ENCODE measurements around the gene SLC39A7. TPM values are rescaled to one million over a fixed set of nuclear protein-coding genes. Genes with fewer than 3 reads are reported as not detected.

SLC39A7 gene
- total and polyA plus RNA-seq, 2 of the 13 experiments (the other 11 are each of a cell fraction or from before 2014, with no cell fraction given), result 142 to 229 TPM

DNA sequence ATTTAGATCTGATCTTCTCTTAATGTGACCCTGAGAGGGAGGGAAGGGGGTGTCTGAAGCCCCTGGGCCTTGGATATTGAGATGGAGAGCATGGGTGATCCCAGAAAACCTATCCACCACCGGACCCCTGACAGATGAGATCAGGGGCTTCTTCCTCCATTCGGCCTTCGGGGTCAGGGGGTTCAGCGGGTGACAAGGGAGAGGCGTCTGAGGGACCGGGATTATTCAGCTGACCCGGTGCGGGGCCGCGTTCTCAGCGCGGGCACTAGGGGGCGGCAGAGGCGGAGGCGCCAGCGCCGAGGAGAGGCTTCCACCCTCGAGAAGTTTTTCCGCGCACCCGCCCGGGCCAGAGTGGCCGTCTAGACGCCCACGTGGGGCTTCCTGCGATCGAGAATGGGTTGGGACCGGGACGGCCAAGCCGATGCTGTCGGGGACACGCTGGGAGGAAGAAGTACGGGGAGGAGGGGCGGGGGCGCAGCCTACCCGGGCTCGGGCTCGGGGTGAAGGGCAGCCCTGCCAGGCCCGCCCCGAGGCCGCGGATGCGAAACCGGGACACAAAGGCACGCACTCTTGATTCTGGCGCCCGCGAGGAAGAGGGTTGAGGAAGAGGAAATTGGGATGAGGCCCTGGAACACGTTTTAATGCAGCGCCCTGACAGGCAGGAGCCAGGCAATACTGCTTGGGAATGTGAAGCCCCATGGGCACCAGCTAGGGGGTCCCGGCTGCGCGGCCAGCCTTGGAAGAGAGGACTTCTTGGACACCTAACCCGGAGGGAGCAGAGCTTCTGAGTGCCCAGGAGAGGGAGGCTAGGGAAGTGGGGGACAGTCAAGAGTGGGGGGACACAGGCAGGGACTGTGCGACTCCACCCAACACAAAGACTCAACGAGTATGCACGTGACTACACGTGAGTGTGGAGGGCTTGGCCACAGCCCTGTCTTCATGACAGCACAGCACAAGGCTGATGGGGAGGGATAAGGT is 39.0 kb upstream of the SLC39A7 start (continued):
- TF ChIP-seq, protein P1, sequence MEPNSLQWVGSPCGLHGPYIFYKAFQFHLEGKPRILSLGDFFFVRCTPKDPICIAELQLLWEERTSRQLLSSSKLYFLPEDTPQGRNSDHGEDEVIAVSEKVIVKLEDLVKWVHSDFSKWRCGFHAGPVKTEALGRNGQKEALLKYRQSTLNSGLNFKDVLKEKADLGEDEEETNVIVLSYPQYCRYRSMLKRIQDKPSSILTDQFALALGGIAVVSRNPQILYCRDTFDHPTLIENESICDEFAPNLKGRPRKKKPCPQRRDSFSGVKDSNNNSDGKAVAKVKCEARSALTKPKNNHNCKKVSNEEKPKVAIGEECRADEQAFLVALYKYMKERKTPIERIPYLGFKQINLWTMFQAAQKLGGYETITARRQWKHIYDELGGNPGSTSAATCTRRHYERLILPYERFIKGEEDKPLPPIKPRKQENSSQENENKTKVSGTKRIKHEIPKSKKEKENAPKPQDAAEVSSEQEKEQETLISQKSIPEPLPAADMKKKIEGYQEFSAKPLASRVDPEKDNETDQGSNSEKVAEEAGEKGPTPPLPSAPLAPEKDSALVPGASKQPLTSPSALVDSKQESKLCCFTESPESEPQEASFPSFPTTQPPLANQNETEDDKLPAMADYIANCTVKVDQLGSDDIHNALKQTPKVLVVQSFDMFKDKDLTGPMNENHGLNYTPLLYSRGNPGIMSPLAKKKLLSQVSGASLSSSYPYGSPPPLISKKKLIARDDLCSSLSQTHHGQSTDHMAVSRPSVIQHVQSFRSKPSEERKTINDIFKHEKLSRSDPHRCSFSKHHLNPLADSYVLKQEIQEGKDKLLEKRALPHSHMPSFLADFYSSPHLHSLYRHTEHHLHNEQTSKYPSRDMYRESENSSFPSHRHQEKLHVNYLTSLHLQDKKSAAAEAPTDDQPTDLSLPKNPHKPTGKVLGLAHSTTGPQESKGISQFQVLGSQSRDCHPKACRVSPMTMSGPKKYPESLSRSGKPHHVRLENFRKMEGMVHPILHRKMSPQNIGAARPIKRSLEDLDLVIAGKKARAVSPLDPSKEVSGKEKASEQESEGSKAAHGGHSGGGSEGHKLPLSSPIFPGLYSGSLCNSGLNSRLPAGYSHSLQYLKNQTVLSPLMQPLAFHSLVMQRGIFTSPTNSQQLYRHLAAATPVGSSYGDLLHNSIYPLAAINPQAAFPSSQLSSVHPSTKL (CRISPR knock-in tag; IDR thresholded peaks at IDR 0.05), result no peak
- TF ChIP-seq ZBTB8A (CRISPR knock-in tag; IDR thresholded peaks at IDR 0.05; ENCODE audit: borderline replicate concordance, low read depth) (no peak), ZNF660 (CRISPR knock-in tag; IDR thresholded peaks at IDR 0.05; ENCODE audit: borderline replicate concordance, low read depth) (no peak), SMC3 (IDR thresholded peaks at IDR 0.05; ENCODE audit: low read length) (peak; percentile 31; the same call in 1 of the 2 replicates), ZNF3 (CRISPR knock-in tag; IDR thresholded peaks at IDR 0.05) (no peak), ZNF441 (CRISPR knock-in tag; IDR thresholded peaks at IDR 0.05; ENCODE audit: borderline replicate concordance) (peak; percentile 48; the same call in 1 of the 2 replicates), JUN (CRISPR knock-in tag; IDR thresholded peaks at IDR 0.05) (no peak), ZNF530 (CRISPR knock-in tag; IDR thresholded peaks at IDR 0.05; ENCODE audit: low read depth) (no peak), ZNF17 (CRISPR knock-in tag; IDR thresholded peaks at IDR 0.05) (no peak), ERF (CRISPR knock-in tag; IDR thresholded peaks at IDR 0.05) (peak; percentile 21; the same call in 1 of the 2 replicates), NCOA2 (CRISPR knock-in tag; IDR thresholded peaks at IDR 0.05) (no peak), PHF8 (CRISPR knock-in tag; IDR thresholded peaks at IDR 0.05) (peak; percentile 42; the same call in 1 of the 2 replicates), ZSCAN22 (CRISPR knock-in tag; IDR thresholded peaks at IDR 0.05) (no peak), MTF2 (CRISPR knock-in tag; IDR thresholded peaks at IDR 0.05; ENCODE audit: borderline replicate concordance) (peak; percentile 48), ZNF350 (CRISPR knock-in tag; IDR thresholded peaks at IDR 0.05; ENCODE audit: borderline replicate concordance, low read depth) (peak; percentile 42; the same call in 1 of the 2 replicates), ZNF547 (CRISPR knock-in tag; IDR thresholded peaks at IDR 0.05) (peak; percentile 66), TCF7L2 (IDR thresholded peaks at IDR 0.05; ENCODE audit: low read depth, low read length) (no peak), SNRNP70 (IDR thresholded peaks at IDR 0.05; ENCODE audit: low read depth, low read length) (no peak)
- TF ChIP-seq, protein P2, sequence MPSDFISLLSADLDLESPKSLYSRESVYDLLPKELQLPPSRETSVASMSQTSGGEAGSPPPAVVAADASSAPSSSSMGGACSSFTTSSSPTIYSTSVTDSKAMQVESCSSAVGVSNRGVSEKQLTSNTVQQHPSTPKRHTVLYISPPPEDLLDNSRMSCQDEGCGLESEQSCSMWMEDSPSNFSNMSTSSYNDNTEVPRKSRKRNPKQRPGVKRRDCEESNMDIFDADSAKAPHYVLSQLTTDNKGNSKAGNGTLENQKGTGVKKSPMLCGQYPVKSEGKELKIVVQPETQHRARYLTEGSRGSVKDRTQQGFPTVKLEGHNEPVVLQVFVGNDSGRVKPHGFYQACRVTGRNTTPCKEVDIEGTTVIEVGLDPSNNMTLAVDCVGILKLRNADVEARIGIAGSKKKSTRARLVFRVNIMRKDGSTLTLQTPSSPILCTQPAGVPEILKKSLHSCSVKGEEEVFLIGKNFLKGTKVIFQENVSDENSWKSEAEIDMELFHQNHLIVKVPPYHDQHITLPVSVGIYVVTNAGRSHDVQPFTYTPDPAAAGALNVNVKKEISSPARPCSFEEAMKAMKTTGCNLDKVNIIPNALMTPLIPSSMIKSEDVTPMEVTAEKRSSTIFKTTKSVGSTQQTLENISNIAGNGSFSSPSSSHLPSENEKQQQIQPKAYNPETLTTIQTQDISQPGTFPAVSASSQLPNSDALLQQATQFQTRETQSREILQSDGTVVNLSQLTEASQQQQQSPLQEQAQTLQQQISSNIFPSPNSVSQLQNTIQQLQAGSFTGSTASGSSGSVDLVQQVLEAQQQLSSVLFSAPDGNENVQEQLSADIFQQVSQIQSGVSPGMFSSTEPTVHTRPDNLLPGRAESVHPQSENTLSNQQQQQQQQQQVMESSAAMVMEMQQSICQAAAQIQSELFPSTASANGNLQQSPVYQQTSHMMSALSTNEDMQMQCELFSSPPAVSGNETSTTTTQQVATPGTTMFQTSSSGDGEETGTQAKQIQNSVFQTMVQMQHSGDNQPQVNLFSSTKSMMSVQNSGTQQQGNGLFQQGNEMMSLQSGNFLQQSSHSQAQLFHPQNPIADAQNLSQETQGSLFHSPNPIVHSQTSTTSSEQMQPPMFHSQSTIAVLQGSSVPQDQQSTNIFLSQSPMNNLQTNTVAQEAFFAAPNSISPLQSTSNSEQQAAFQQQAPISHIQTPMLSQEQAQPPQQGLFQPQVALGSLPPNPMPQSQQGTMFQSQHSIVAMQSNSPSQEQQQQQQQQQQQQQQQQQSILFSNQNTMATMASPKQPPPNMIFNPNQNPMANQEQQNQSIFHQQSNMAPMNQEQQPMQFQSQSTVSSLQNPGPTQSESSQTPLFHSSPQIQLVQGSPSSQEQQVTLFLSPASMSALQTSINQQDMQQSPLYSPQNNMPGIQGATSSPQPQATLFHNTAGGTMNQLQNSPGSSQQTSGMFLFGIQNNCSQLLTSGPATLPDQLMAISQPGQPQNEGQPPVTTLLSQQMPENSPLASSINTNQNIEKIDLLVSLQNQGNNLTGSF (CRISPR knock-in tag; IDR thresholded peaks at IDR 0.05), result 0 out of 2 replicates have a peak, but pooled peaks have one; percentile 18
